GM21786 (cell line): ENCODE data around the gene MANEA.
"Not testable (repeated sequence)": the region's sequence is repeated elsewhere in the genome, so short reads cannot be mapped to it uniquely, and the experiment has no call there.

Experiments used
- ATAC-seq: cut with Tn5 transposase; IDR thresholded peaks from one replicate; pipeline ENCODE4 v1.9.1; 2021; ENCODE audit not compliant: unreplicated experiment

Gene MANEA

DNA sequence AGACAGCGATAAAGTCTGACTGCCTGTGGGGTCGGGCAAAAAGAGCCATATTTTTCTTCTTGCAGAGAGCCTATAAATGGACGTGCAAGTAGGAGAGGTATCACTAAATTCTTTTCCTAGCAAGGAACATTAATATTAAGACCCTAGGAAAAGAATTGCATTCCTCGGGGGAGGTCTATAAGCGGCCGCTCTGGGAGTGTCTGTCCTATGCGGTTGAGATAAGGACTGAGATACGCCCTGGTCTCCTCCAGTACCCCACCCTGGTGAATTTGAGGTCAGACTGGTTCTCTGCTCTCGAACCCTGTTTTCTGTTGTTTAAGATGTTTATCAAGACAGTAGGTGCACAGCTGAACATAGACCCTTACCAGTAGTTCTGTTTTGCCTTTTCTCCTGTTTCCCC, 6.9 kb downstream of the MANEA start:
- ATAC-seq = not testable (repeated sequence)

DNA sequence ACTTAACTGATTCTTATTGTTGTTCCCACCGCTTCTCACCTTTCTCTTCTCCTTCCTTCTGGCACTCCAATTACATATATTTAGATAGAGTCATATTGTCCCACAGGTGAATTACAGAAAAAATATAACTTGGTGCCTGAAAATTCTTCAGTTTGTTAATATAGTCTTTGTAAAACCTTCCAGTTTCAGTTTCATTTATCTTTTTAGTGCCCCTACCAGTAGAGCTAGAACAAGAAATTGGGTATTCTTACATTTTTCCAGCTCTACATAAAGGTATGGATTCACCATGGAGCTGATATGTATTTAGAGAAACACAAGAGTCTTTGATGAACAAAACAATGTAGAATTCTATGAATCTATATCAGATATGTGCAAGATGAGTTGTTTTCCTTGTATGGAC, 10.7 kb downstream of the MANEA start:
- peak; percentile 45 for ATAC-seq

DNA sequence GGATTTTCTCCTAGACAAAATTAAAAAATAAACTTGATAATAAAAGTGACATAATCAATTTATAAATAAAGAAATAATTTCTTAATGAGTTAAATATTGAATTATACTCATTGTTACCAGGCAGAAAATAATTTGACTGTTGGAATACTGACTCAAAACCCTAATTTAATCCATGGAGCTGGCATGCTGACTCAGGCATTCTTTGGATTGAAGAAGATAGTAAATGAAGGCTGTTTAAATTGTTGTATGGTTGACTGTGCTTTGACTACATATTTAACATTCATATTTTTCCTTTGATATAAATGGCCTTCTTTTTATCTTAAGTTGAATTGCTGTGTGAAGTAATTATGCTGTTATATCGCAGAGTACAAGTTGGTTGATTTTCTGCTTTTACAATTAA, 11.7 kb downstream of the MANEA start:
- ATAC-seq = no peak

DNA sequence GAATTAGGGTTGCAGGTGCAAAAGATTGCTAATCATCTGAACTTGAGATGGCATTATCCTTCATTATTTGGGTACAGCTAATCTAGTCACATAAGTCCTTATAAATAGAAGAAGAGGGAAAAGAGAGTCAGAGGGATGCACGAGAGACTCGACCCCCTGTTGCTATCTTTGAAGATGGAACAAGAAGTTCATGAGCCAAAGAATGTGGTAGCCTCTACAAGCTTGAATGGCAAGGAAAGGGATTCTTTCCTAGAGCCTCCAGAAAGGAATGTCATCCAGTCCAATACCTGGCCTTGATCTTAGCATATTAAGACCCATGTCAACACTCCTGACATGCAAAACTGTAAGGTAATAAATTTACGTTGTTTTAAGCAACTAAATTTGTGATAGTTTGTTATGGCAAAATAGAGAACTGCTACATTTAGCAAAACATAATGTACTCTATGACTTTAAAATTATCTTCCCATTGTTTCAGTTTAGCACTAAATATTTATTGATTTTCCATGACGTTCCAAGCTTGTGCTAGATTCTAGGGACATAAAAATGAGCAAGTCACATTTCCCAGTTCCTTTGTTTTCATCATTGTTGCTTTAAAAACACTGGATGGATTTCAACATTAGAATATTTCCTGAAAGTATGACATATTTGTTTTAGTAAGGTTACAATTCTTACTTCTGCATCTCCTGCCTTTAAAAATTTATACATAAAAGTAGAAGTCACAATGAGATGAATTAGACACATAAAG, 12.7 kb downstream of the MANEA start:
- ATAC-seq = no peak

DNA sequence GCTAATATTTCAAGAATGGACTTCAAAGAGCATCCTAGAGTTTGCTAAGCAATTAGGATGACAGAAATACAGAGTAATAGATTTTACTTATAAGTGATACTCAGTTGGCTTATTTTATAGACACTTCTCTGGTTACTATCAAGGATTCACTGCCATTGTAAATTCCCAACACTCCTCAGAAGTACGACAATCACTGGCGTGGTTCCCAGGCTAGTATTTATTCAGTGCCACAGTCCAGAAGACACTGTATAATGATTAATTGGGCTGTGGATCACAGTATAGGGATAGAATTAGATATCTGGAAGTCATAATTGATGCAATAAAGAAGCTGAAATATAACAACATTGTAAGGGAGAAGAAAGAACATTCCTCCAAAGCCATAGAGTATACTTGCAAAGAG, 15.7 kb downstream of the MANEA start:
- ATAC-seq = no peak

DNA sequence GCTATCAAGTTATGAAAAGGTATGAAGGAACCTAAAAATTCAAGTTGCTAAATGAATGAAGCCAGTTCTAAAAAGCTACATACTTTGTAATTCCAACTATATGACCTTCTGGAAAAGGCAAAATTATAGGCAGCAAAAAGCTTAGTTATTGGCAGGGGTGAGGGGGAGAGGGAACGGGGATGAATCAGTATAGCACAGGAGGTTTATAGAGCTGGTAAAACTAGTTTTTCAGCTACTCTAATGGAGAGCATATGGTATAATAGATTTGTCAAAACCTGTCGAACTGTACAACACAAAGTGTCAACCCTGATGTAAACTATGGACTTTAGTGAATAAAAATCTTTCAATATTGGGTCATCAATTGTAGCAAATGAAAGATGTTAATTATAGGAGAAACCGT, 18.7 kb downstream of the MANEA start:
- ATAC-seq = no peak

DNA sequence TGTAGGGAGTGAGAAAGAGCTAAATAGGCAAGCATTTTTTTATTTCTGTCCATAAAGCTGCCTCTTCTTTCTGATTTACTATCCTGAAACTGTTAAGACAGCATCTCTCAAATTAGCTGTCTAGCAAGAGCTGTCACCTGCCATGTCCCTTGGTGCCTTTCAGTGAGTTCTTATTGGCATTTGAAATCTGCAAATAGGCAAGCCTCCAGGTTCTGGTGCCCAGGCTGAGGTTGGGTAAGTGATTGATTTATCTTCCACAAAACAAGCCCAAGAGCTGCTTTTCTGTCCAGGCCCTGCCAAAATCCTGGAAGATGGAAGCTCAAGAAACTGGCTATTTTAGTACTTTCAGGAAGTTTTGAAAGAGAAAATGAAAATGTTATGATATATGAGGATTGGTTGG, 22.4 kb downstream of the MANEA start:
- ATAC-seq = no peak

DNA sequence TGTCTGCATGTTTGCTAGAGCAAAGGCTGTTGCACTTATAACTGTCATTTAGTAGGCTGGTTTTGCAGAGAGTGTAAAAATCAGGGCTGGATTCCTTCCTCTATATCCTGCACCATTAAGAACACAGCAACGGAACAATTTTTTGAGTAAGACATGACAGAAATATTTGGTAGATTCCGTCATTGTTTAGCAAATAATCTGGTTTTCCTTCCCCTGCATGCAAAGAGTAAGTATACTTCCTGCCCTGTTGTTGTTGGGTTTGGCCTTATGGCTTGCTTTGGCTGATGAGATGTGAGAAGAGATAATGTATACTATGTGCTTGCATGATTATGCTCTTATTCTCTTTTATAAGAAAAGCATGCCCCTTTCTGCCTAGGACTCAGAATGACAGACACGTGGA, 23.8 kb downstream of the MANEA start:
- ATAC-seq = no peak

DNA sequence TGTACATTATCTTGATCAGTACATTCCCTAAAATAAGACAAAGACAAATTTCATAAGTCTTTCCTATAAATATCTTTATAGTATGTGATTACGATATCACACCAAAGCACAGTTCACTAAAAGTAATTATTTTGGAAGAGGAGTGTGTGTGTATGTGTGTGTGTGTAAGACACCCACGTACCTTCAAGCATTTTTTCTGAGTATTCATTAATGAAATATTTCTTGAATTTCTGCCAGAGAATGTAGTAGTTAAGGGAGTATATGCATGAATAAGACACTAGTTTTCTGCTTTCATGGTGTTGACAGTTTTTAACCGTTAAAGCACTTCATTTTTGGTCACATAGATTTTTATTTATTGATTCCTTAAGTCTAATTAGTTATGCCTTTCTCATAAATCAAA, 36.8 kb downstream of the MANEA start:
- no peak for ATAC-seq

DNA sequence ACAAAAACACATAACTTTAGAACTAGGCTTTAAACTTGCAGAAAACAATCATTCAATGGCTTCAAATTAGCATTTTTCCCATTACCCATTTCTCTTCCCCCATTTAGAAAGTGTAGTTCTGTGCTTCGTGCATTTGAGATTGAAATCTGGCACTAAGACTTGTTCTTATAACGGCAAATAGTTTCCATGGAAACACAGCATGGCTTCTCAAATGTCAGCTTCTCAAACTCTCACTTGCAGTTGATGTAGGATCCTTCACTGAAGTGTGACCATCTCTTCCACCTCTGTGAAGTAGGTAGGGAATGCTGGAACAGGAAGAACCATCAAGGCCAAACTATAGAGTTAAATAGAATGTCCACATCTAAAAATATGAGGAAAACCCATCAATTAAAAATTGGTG, 52.2 kb downstream of the MANEA start:
- ATAC-seq = no peak

DNA sequence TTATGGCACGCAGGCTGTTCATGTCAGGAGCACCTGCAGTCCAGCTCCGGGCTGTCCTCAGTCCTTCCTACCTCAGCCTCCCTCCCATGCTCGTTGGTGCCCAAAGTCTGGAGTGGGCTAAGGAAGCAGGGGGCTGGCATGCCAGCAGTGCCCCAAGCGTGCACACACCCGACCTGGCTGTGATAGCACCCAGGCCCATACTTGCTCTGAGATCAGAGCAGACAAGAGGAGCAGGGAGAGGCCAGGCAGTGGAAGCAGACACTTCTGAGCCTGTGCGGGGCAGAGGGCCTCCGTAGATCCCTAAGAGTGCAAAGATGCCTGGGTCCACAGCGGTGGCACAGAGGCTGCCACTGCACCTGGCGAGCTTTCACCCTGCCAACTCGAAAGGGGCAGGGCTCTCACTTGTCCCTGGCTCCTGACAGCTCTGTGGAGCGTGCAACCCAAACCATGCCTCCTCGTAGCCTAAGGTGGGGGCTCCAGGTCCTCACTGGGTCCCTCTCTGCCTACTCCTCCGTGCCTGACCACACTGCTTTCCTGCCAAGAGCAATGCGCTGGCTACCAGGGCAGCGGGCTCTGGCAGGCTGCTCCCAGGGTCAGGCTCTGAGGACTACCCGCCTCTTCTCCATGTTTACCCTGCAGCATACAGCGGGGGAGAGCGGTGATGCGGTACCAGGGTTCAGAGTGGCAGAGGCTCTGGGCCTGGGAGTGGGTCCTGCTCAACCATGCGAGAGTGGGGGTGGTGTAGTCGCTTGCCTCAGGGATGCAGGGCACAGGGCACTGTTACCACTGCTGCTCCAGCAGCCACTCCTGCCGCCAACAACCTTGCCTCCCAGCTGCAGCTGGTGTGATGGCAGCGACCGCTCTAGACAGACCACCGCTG, 59.5 kb downstream of the MANEA start:
- no peak for ATAC-seq

DNA sequence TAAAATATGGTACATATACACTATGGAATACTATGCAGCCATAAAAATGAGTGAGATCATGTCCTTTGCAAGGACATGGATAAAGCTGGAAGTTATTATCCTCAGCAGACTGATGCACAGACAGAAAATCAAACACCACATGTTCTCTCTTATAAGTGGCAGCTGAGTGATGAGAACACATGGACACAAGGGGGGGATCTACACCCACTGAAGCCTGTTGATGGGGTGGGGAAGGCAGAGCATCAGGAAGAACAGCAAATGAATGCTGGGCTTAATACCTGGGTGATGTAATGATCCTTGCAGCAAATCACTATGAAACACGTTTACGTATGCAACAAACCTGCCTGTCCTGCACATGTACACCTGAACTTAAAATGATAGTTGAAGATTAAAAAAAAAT, 71.3 kb downstream of the MANEA start:
- no peak for ATAC-seq

DNA sequence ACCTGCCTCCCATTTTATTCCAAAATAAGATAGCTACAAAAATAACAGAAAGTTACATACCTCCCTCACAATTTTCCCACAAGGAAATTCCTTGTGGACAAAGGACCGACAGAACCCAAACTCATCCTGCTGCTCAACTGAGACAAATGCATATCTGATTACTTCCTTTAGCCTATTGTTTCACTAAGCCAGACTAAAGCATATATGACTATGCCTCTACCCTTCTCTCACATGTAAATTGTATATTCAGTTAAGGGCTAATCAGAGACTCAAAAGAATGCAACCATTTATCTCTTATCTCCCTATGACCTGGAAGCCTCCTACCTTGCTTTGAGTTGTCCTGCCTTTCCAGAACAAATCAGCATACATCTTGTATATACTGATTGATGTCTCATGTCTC, 72.1 kb downstream of the MANEA start:
- no peak for ATAC-seq

DNA sequence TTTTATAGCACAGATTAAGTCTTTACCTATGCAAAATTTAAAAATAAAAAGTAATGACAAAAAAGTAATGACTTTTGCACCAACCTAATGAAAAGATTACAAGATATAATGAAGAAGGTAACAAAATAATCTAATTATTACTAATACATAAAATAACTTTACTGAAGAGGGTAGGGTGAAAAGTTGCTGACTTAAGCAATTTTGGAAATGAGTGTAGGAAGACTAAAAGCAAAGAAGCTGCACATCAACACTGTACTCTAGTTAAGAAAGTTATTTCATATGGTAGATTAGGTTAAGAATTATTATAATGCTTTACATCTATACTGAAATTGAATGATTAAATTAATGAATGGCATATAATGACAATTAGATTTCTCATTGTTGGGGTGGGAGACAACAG, 76.8 kb downstream of the MANEA start:
- ATAC-seq = no peak

DNA sequence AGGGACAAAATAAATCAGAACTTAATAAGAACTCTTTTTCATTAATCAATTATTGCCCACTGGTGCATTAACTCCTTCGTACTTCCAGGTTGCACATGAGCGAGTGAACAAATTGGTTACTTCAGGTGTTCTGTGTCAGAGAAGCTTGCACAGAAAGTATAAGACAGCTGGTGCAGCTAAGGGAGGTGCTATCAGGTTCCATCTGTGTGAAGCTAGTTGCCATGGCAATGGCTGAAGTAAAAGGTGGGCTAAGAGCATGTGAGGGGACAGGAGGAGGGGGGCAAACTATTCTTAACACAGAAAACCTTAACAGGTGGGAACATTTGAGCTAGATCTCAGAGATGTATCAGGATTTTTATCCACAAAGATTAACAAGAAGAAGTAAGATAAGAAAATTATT, 81.6 kb downstream of the MANEA start:
- ATAC-seq = no peak
